ENCODE measurements around the gene DNAAF8.

- TF ChIP-seq CTCF (IDR thresholded peaks at IDR 0.05), result no peak
- no peak for TF ChIP-seq POLR2A (IDR thresholded peaks at IDR 0.05)
Observed at GRCh38 chr16:4701791-4702465, 32.4 kb upstream of the DNAAF8 start.

Data from adrenal gland (tissue), 5 donors.